GM23338 (cell line): Measurements from ENCODE around the gene PTPN20. TPM values are rescaled to one million over a fixed set of nuclear protein-coding genes. Genes with fewer than 3 reads are reported as not detected.

ENCODE experiments used
- ATAC-seq: fragments of 200-7000 bp; cut with Tn5 transposase; 3 replicates; pipeline ENCODE4 v1.9.1; 2020
- DNase-seq: peaks from one replicate; pipeline ENCODE4 v3.0.0-alpha.2; 2015; ENCODE audit warnings: low spot score
- H2AFZ ChIP-seq: fragments of 200-600 bp; sonication (generic); 2 replicates; pipeline ENCODE4 v1.8.0; 2016; ENCODE audit warnings: antibody characterized with exemption, mild to moderate bottlenecking, moderate library complexity
- H3F3A ChIP-seq: fragments of 200-600 bp; sonication (generic); replicated peaks from 2 replicates; pipeline ENCODE4 v1.8.0; 2017; ENCODE audit warnings: antibody characterized with exemption, mixed run types, low read depth
- H3K27ac ChIP-seq: fragments of 200-600 bp; sonication (generic); 2 replicates; pipeline ENCODE4 v1.6.1; 2016; ENCODE audit warnings: low read depth
- H3K27me3 ChIP-seq: fragments of 200-600 bp; sonication (generic); 2 replicates; pipeline ENCODE4 v1.8.0; 2016; ENCODE audit warnings: mild to moderate bottlenecking, mixed run types, moderate library complexity; ENCODE audit not compliant: insufficient read depth
- H3K36me3 ChIP-seq: fragments of 200-600 bp; sonication (generic); 2 replicates; pipeline ENCODE4 v1.8.0; 2016; ENCODE audit warnings: mild to moderate bottlenecking; ENCODE audit not compliant: insufficient read depth
- H3K4me1 ChIP-seq: fragments of 200-600 bp; sonication (generic); 2 replicates; pipeline ENCODE4 v1.8.0; 2016; ENCODE audit warnings: mild to moderate bottlenecking, moderate library complexity; ENCODE audit not compliant: insufficient read depth
- H3K4me2 ChIP-seq: fragments of 200-600 bp; sonication (generic); 2 replicates; pipeline ENCODE4 v1.7.1; 2017; ENCODE audit warnings: mixed run types
- H3K4me3 ChIP-seq: fragments of 200-600 bp; sonication (generic); 2 replicates; pipeline ENCODE4 v1.6.1; 2016; ENCODE audit warnings: mixed run types
- H3K79me2 ChIP-seq: fragments of 200-600 bp; sonication (generic); replicated peaks from 2 replicates; pipeline ENCODE4 v1.8.0; 2017; ENCODE audit warnings: mild to moderate bottlenecking; ENCODE audit not compliant: insufficient read depth
- H3K9me2 ChIP-seq: fragments of 200-600 bp; sonication (generic); 2 replicates; pipeline ENCODE4 v1.8.0; 2017; ENCODE audit not compliant: insufficient read depth
- H4K20me1 ChIP-seq: fragments of 200-600 bp; sonication (generic); replicated peaks from 2 replicates; pipeline ENCODE4 v1.8.0; 2017; ENCODE audit warnings: mild to moderate bottlenecking; ENCODE audit not compliant: insufficient read depth
- H3K27ac Mint-ChIP-seq: 2 replicates; pipeline ENCODE4 v1.8.0; 2020; ENCODE audit warnings: inconsistent platforms, mild to moderate bottlenecking, moderate library complexity, mixed read lengths
- H3K27me3 Mint-ChIP-seq: 3 replicates; pipeline ENCODE4 v1.8.0; 2022; ENCODE audit warnings: low read depth, mild to moderate bottlenecking, moderate library complexity, mixed read lengths, inconsistent platforms; ENCODE audit not compliant: insufficient read depth, poor library complexity
- H3K36me3 Mint-ChIP-seq: 3 replicates; pipeline ENCODE4 v1.8.0; 2021; ENCODE audit warnings: low read depth, mild to moderate bottlenecking, inconsistent platforms, moderate library complexity, mixed read lengths
- H3K4me1 Mint-ChIP-seq: 3 replicates; pipeline ENCODE4 v1.8.0; 2020; ENCODE audit warnings: mild to moderate bottlenecking, inconsistent platforms, mixed read lengths
- H3K4me3 Mint-ChIP-seq: 3 replicates; pipeline ENCODE4 v1.8.0; 2021; ENCODE audit warnings: moderate library complexity, mild to moderate bottlenecking, inconsistent platforms, mixed read lengths
- H3K9me3 Mint-ChIP-seq: 3 replicates; pipeline ENCODE4 v1.8.0; 2020; ENCODE audit warnings: moderate library complexity, mild to moderate bottlenecking, inconsistent platforms, mixed read lengths
- CREB1 ChIP-seq: fragments of 250-450 bp; sonication (Bioruptor Pico); IDR thresholded peaks from 2 replicates; pipeline ENCODE4 v1.5.0; 2020; ENCODE audit warnings: low read depth, mild to moderate bottlenecking, moderate library complexity
- CTCF ChIP-seq, 2 experiments: fragments of 200-600 bp in 1 of 2; sonication (generic) in 1 of 2; conservative IDR thresholded peaks; 2 replicates each; pipeline versions ENCODE4 v1.5.1 to v1.6.1; 2016 to 2017; ENCODE audit warnings: antibody characterized with exemption in 2 of 2, low read depth in 2 of 2, mild to moderate bottlenecking in 2 of 2, moderate library complexity in 1 of 2
- ETS1 ChIP-seq: IDR thresholded peaks from 2 replicates; pipeline ENCODE4 v1.6.1; 2016; ENCODE audit warnings: antibody characterized with exemption
- EZH2 ChIP-seq: fragments of 200-600 bp; sonication (generic); IDR thresholded peaks from one replicate; pipeline ENCODE4 v1.8.0; 2017; ENCODE audit warnings: antibody characterized with exemption, mild to moderate bottlenecking, low read depth; ENCODE audit not compliant: unreplicated experiment
- EZH2phosphoT487 ChIP-seq: fragments of 200-600 bp; sonication (generic); IDR thresholded peaks from one replicate; pipeline ENCODE4 v1.8.1; 2018; ENCODE audit warnings: antibody characterized with exemption; ENCODE audit not compliant: unreplicated experiment
- NANOG ChIP-seq: IDR thresholded peaks from 2 replicates; pipeline ENCODE4 v1.6.1; 2016; ENCODE audit warnings: antibody characterized with exemption, borderline replicate concordance
- POLR2AphosphoS5 ChIP-seq: IDR thresholded peaks from 2 replicates; pipeline ENCODE4 v1.6.1; 2016; ENCODE audit warnings: antibody characterized with exemption, low read depth
- REST ChIP-seq: IDR thresholded peaks from one replicate; pipeline ENCODE4 v1.6.1; 2018; ENCODE audit warnings: antibody characterized with exemption; ENCODE audit not compliant: unreplicated experiment
- STAT1 ChIP-seq: IDR thresholded peaks from one replicate; pipeline ENCODE4 v1.6.1; 2016; ENCODE audit warnings: antibody characterized with exemption; ENCODE audit not compliant: unreplicated experiment
- ZNF114 ChIP-seq: fragments of 250-450 bp; sonication (Bioruptor Pico); IDR thresholded peaks from 2 replicates; pipeline ENCODE4 v1.5.0; 2020; ENCODE audit warnings: mild to moderate bottlenecking, moderate library complexity
- ZNF331 ChIP-seq: fragments of 250-450 bp; sonication (Bioruptor Pico); IDR thresholded peaks from 2 replicates; pipeline ENCODE4 v1.5.0; 2020; ENCODE audit warnings: low read depth, mild to moderate bottlenecking, moderate library complexity
- ZNF462 ChIP-seq: fragments of 250-450 bp; sonication (Bioruptor Pico); IDR thresholded peaks from 2 replicates; pipeline ENCODE4 v1.5.0; 2020; ENCODE audit warnings: mild to moderate bottlenecking, moderate library complexity
- polyA plus RNA-seq: library from polyadenylated mRNA; unstranded; fragments of >200 nt; fragmentation: Nextera tagmentation; extraction: Ambion mirVana; gene quantifications from 2 replicates; pipeline ENCODE4 v1.2.1, GENCODE V29; 2016
- total RNA-seq: library from RNA; depleted of rRNA; stranded (reverse); fragments of >200 nt; shearing (Covaris generic); gene quantifications from 2 replicates; pipeline ENCODE4 v1.2.3, GENCODE V29; 2014

Gene PTPN20
- total and polyA plus RNA-seq, 2 experiments from 2014 or later: 0.13 TPM; not detected in 1

GRCh38 chr10:47009215-47009838 is 98.1 kb downstream of the PTPN20 start:
- DNase-seq (no peak), ATAC-seq (no peak)
- TF ChIP-seq ZNF114 (CRISPR knock-in tag) (no peak), EZH2phosphoT487 (no peak), CREB1 (CRISPR knock-in tag) (no peak), STAT1 (no peak), EZH2 (no peak), ZNF462 (no peak), POLR2AphosphoS5 (no peak), NANOG (no peak), CTCF (conservative IDR thresholded peaks at IDR 0.05; ENCODE audit: low read depth in 2 of 2) (no peak), ZNF331 (CRISPR knock-in tag) (no peak), ETS1 (no peak), REST (no peak)
- H3K79me2 ChIP-seq: no peaks in the 10 kb centered on the region
- H3K27me3 ChIP-seq: no peaks in the 10 kb centered on the region
- H3K4me1 ChIP-seq: no peaks in the 10 kb centered on the region
- H4K20me1 ChIP-seq: no peaks in the 10 kb centered on the region
- no peaks in the 10 kb centered on the region for H3K36me3 ChIP-seq
- H3F3A ChIP-seq: no peaks in the 10 kb centered on the region
- Mint-ChIP-seq H3K27ac (no peak overlapping the region), H3K4me1 (no peaks in the 10 kb centered on the region), H3K27me3 (no peaks in the 10 kb centered on the region), H3K9me3 (no peaks in the 10 kb centered on the region), H3K36me3 (no peaks in the 10 kb centered on the region), H3K4me3 (no peak overlapping the region)
- no peak overlapping the region for H2AFZ ChIP-seq
- H3K4me3 ChIP-seq: no peak overlapping the region
- no peak overlapping the region for H3K4me2 ChIP-seq
- H3K9me2 ChIP-seq: no peaks in the 10 kb centered on the region
- H3K27ac ChIP-seq: no peak overlapping the region
